Trophoblast cell (in vitro differentiated cells and primary cell): ENCODE results near the gene UBR3.

Experiments used
- DNase-seq, 2 donors: peaks; one replicate each; pipeline ENCODE4 v3.0.0-alpha.2; 2016
- H2AFZ ChIP-seq: 2 replicates; pipeline ENCODE4 v1.6.1; 2013; ENCODE audit warnings: low read length, moderate library complexity, mild to moderate bottlenecking; ENCODE audit not compliant: insufficient read depth, poor library complexity
- H2AK5ac ChIP-seq: 2 replicates; pipeline ENCODE4 v1.6.1; 2013; ENCODE audit warnings: mild to moderate bottlenecking, low read length
- H2BK120ac ChIP-seq: 2 replicates; pipeline ENCODE4 v1.6.1; 2013; ENCODE audit warnings: low read length, mild to moderate bottlenecking, moderate library complexity; ENCODE audit not compliant: insufficient read depth, poor library complexity
- H2BK12ac ChIP-seq: 2 replicates; pipeline ENCODE4 v1.6.1; 2013; ENCODE audit warnings: mild to moderate bottlenecking, low read length, moderate library complexity
- H2BK5ac ChIP-seq: 2 replicates; pipeline ENCODE4 v1.6.1; 2013; ENCODE audit warnings: low read length, low read depth, moderate library complexity, mild to moderate bottlenecking; ENCODE audit not compliant: poor library complexity
- H3K14ac ChIP-seq: 2 replicates; pipeline ENCODE4 v1.6.1; 2013; ENCODE audit warnings: mild to moderate bottlenecking, low read length
- H3K18ac ChIP-seq: 2 replicates; pipeline ENCODE4 v1.6.1; 2013; ENCODE audit warnings: mild to moderate bottlenecking, low read length
- H3K23ac ChIP-seq: 2 replicates; pipeline ENCODE4 v1.6.1; 2013; ENCODE audit warnings: low read length
- H3K27ac ChIP-seq: 2 replicates; pipeline ENCODE4 v1.5.1; 2013; ENCODE audit warnings: low read depth, mild to moderate bottlenecking, inconsistent platforms, low read length, moderate library complexity
- H3K27me3 ChIP-seq: 2 replicates; pipeline ENCODE4 v1.6.1; 2013; ENCODE audit warnings: inconsistent platforms, mild to moderate bottlenecking, low read length, moderate library complexity; ENCODE audit not compliant: insufficient read depth
- H3K36me3 ChIP-seq, 2 experiments: 1 replicate in 1 of 2; 2 replicates in 1 of 2; pipeline ENCODE4 v1.6.1; 2013; ENCODE audit warnings: low read length in 2 of 2, mild to moderate bottlenecking in 2 of 2, moderate library complexity in 1 of 2; ENCODE audit not compliant: insufficient read depth in 2 of 2, control insufficient read depth in 1 of 2
- H3K4ac ChIP-seq: 2 replicates; pipeline ENCODE4 v1.6.1; 2013; ENCODE audit warnings: low read depth, mild to moderate bottlenecking, low read length, moderate library complexity
- H3K4me1 ChIP-seq, 2 experiments: 1 replicate in 1 of 2; 2 replicates in 1 of 2; pipeline ENCODE4 v1.6.1; 2013; ENCODE audit warnings: low read length in 2 of 2, mild to moderate bottlenecking in 2 of 2, moderate library complexity in 1 of 2; ENCODE audit not compliant: insufficient read depth in 2 of 2, control insufficient read depth in 1 of 2
- H3K4me2 ChIP-seq: 2 replicates; pipeline ENCODE4 v1.6.1; 2013; ENCODE audit warnings: inconsistent platforms, mild to moderate bottlenecking, low read length, moderate library complexity
- H3K4me3 ChIP-seq: 2 replicates; pipeline ENCODE4 v1.5.1; 2013; ENCODE audit warnings: mild to moderate bottlenecking, low read depth, low read length, inconsistent platforms
- H3K79me1 ChIP-seq: one replicate; pipeline ENCODE4 v1.6.1; 2013; ENCODE audit warnings: low read length
- H3K79me2 ChIP-seq: 2 replicates; pipeline ENCODE4 v1.6.1; 2013; ENCODE audit warnings: low read length, mild to moderate bottlenecking; ENCODE audit not compliant: control insufficient read depth, insufficient read depth, poor library complexity
- H3K9ac ChIP-seq: 2 replicates; pipeline ENCODE4 v1.6.1; 2013; ENCODE audit warnings: mild to moderate bottlenecking, low read length
- H3K9me3 ChIP-seq: 2 replicates; pipeline ENCODE4 v1.6.1; 2013; ENCODE audit warnings: low read depth, mild to moderate bottlenecking, control low read depth, inconsistent platforms, low read length; ENCODE audit not compliant: insufficient read depth
- H4K12ac ChIP-seq: 2 replicates; pipeline ENCODE4 v1.6.1; 2013; ENCODE audit warnings: low read depth, mild to moderate bottlenecking, low read length, moderate library complexity
- H4K8ac ChIP-seq: 2 replicates; pipeline ENCODE4 v1.6.1; 2013; ENCODE audit warnings: low read depth, mild to moderate bottlenecking, low read length, moderate library complexity
- H4K91ac ChIP-seq: one replicate; pipeline ENCODE4 v1.6.1; 2013; ENCODE audit warnings: low read depth, mild to moderate bottlenecking, low read length, moderate library complexity
- WGBS: extraction: QIAGEN DNeasy Blood & Tissue Kit; methylation state at CpG from one replicate; pipeline ENCODE4 v1.1.7; 2013; ENCODE audit warnings: missing lambda C conversion rate; ENCODE audit not compliant: insufficient read length, insufficient coverage; ENCODE audit errors: extremely low coverage; 5-methylcytosine and 5-hydroxymethylcytosine counted together

The UBR3 gene

DNA sequence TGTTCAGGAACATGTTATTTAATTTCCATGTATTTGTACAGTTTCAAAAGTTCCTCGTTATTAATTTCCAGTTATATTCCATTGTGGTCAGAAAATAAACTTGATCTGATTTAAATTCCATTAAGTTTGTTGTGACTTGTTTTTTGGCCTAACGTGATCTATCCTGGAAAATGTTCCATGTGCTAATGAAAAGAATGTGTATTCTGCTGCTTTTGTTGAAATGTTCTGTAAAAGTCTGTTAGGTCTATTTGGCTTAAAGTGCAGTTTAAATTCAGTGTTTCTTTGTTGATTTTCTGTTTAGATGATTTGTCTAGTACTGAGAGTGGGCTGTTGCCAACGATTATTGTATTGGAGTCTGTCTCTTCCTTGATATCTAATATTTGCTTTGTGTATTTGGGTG is 148.0 kb downstream of the UBR3 start:
- H3K14ac ChIP-seq, result no peak overlapping the region
- H2BK120ac ChIP-seq, result no peak overlapping the region
- no peak overlapping the region for H4K8ac ChIP-seq
- H2BK12ac ChIP-seq, result no peak overlapping the region
- no peak overlapping the region for H3K23ac ChIP-seq
- H3K27me3 ChIP-seq, result no peaks in the 10 kb centered on the region
- H3K27ac ChIP-seq, result no peak overlapping the region
- no peak overlapping the region for H2AFZ ChIP-seq
- no peak overlapping the region for H2BK5ac ChIP-seq
- peaks cover 5 to 6% of the 10 kb centered on the region in 2 experiments for H3K4me1 ChIP-seq
- DNase-seq, result no peak
- no peak overlapping the region for H4K91ac ChIP-seq
- no peaks in the 10 kb centered on the region for H3K79me2 ChIP-seq
- no peak overlapping the region for H3K4me2 ChIP-seq
- no CpG with 5 or more reads among the region's 3 CpGs for WGBS
- no peak overlapping the region for H3K4me3 ChIP-seq
- H3K18ac ChIP-seq, result no peak overlapping the region
- peaks cover 0 to 3% of the 10 kb centered on the region in 2 experiments for H3K36me3 ChIP-seq
- H3K79me1 ChIP-seq, result no peaks in the 10 kb centered on the region
- no peak overlapping the region for H2AK5ac ChIP-seq
- H3K9ac ChIP-seq, result no peak overlapping the region
- H4K12ac ChIP-seq, result no peak overlapping the region
- no peak overlapping the region for H3K4ac ChIP-seq
- H3K9me3 ChIP-seq, result no peaks in the 10 kb centered on the region

DNA sequence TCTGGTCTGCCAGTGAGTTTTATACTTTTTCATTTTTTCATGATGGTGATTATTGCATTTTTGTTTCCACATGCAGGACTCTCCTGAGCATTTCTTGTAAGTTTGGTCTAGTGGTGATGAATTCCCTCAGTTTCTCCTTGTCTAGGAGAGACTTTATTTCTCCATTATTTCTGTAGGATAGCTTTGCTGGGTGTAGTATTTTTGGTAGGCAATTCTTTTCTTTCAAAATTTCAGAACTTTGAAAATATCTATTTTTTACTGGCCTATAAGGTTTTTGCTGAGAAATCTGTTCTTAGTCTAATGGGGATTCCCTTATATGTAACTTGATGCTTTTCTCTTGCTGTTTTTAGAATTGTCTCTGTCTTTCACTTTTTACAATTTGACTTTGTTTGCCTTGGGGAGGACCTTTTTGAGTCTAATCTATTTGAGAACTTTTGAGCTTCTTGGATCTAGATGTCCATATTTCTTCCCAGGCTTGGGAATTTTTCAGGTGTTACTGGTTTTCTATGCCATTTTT is 149.1 kb downstream of the UBR3 start:
- no peak overlapping the region for H3K23ac ChIP-seq
- no peak overlapping the region for H3K9ac ChIP-seq
- no peak overlapping the region for H2AK5ac ChIP-seq
- H4K8ac ChIP-seq, result no peak overlapping the region
- no peak overlapping the region for H4K91ac ChIP-seq
- H2AFZ ChIP-seq, result no peak overlapping the region
- H3K4me2 ChIP-seq, result no peak overlapping the region
- DNase-seq, result no peak
- no peak overlapping the region for H2BK12ac ChIP-seq
- H3K14ac ChIP-seq, result no peak overlapping the region
- no peaks in the 10 kb centered on the region for H3K27me3 ChIP-seq
- H3K4me3 ChIP-seq, result no peak overlapping the region
- no peak overlapping the region for H3K4ac ChIP-seq
- peaks cover 0 to 3% of the 10 kb centered on the region in 2 experiments for H3K36me3 ChIP-seq
- no peaks in the 10 kb centered on the region for H3K79me1 ChIP-seq
- H3K27ac ChIP-seq, result no peak overlapping the region
- H3K4me1 ChIP-seq, result peaks cover 5 to 6% of the 10 kb centered on the region in 2 experiments
- no peaks in the 10 kb centered on the region for H3K79me2 ChIP-seq
- no peak overlapping the region for H2BK5ac ChIP-seq
- no peaks in the 10 kb centered on the region for H3K9me3 ChIP-seq
- no peak overlapping the region for H2BK120ac ChIP-seq
- no peak overlapping the region for H3K18ac ChIP-seq
- H4K12ac ChIP-seq, result no peak overlapping the region

GRCh38 chr2:169977530-169977929 is 150.3 kb downstream of the UBR3 start:
- no peak overlapping the region for H2BK120ac ChIP-seq
- H2BK12ac ChIP-seq, result no peak overlapping the region
- no peaks in the 10 kb centered on the region for H3K79me1 ChIP-seq
- no peak overlapping the region for H3K9ac ChIP-seq
- no peak overlapping the region for H4K8ac ChIP-seq
- no peak overlapping the region for H2AK5ac ChIP-seq
- H2BK5ac ChIP-seq, result no peak overlapping the region
- H2AFZ ChIP-seq, result no peak overlapping the region
- no CpG with 5 or more reads among the region's 3 CpGs for WGBS
- peaks cover 0 to 3% of the 10 kb centered on the region in 2 experiments for H3K36me3 ChIP-seq
- no peak overlapping the region for H3K4me2 ChIP-seq
- H4K91ac ChIP-seq, result no peak overlapping the region
- H3K4me3 ChIP-seq, result no peak overlapping the region
- H3K9me3 ChIP-seq, result no peaks in the 10 kb centered on the region
- no peak overlapping the region for H3K23ac ChIP-seq
- no peak overlapping the region for H3K14ac ChIP-seq
- peaks cover 5 to 6% of the 10 kb centered on the region in 2 experiments for H3K4me1 ChIP-seq
- no peak overlapping the region for H3K18ac ChIP-seq
- H3K79me2 ChIP-seq, result no peaks in the 10 kb centered on the region
- no peaks in the 10 kb centered on the region for H3K27me3 ChIP-seq
- H3K27ac ChIP-seq, result no peak overlapping the region
- H3K4ac ChIP-seq, result no peak overlapping the region
- DNase-seq, result no peak
- no peak overlapping the region for H4K12ac ChIP-seq

DNA sequence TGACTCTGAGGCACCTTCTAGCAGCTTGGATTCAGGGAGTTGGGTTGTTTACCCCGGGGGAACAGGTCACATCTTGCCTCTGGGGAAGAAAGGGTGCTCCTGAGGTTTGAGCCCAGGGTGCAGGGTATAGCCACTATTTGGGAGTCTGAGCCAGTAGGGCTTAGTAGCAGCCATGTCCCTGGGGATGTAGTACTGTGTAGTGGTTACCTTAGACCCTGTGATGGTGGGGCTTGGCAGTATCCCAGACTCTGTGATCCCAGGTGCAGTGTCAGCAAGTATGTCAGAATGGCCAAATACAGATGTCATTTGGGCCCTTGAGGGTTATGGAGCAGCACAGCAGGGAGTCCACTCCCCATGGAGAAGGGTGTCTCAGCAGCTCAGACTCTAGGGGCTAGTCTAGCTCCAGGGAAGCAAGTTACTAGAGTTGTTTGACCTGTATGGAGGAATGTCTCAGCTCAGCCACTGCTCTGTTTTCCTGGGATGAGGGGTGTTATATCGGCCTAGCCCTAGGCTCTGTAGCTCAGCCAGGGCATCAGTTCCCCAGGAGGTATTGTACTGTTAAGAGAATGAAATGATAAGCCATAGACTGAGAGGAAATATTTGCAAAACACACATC is 151.3 kb downstream of the UBR3 start:
- H2AK5ac ChIP-seq, result no peak overlapping the region
- no peak overlapping the region for H2BK5ac ChIP-seq
- H3K79me1 ChIP-seq, result no peaks in the 10 kb centered on the region
- H2AFZ ChIP-seq, result no peak overlapping the region
- no peak overlapping the region for H3K14ac ChIP-seq
- DNase-seq, result no peak
- no peak overlapping the region for H3K4ac ChIP-seq
- H3K18ac ChIP-seq, result no peak overlapping the region
- H2BK120ac ChIP-seq, result no peak overlapping the region
- H3K27ac ChIP-seq, result no peak overlapping the region
- no peaks in the 10 kb centered on the region for H3K79me2 ChIP-seq
- no peak overlapping the region for H3K4me3 ChIP-seq
- no CpG with 5 or more reads among the region's 2 CpGs for WGBS
- H3K27me3 ChIP-seq, result no peaks in the 10 kb centered on the region
- H4K8ac ChIP-seq, result no peak overlapping the region
- H4K91ac ChIP-seq, result no peak overlapping the region
- H2BK12ac ChIP-seq, result no peak overlapping the region
- peaks cover 0 to 3% of the 10 kb centered on the region in 2 experiments for H3K36me3 ChIP-seq
- no peak overlapping the region for H3K9ac ChIP-seq
- no peak overlapping the region for H3K4me2 ChIP-seq
- no peaks in the 10 kb centered on the region for H3K9me3 ChIP-seq
- no peak overlapping the region for H3K23ac ChIP-seq
- H4K12ac ChIP-seq, result no peak overlapping the region
- peaks cover 5 to 6% of the 10 kb centered on the region in 2 experiments for H3K4me1 ChIP-seq
